ENCODE results near the gene LRMDA. TPM values are rescaled to one million over a fixed set of nuclear protein-coding genes. Genes with fewer than 3 reads are reported as not detected.

LRMDA gene
- total RNA-seq, 1 experiment from 2014 or later: 1.2 TPM

GRCh38 chr10:75887992-75888680 is 456.7 kb downstream of the LRMDA start:
- CTCF ChIA-PET: no interaction called here
- intact Hi-C loops (cut with micrococcal nuclease): no loop called here

DNA sequence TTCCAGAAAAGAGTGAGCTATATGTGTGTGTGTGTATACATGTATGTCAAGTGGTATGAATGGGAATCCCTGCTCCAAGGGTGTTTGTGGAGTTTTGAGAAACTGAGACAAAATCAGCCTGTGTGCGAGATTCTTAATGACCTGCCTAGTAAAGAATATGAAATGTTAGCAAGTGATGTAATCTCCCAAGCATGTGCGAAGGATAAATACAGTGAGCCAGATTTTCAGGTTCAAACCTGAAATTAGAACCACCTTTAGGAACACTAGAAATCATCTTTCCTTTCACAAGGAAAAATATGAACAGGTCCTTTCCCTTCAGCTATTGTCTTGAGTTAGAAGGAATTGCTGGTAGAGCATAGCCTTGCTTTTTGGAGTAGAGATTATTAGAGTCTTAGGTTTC is 457.6 kb downstream of the LRMDA start:
- H3K27ac ChIP-seq (ENCODE audit: low read length): no peak overlapping the region
- DNase-seq (no peak), ATAC-seq (no peak)
- no peaks in the 10 kb centered on the region for H3K79me2 ChIP-seq (ENCODE audit: low read length)
- H3K27me3 ChIP-seq (ENCODE audit: low read length): peaks cover 33% of the 10 kb centered on the region
- no TSS peak for BruUV-seq (replicated peaks)
- no peaks in the 10 kb centered on the region for H3K4me1 ChIP-seq (ENCODE audit: insufficient read depth, low read length)
- no peak overlapping the region for H3K4me2 ChIP-seq (ENCODE audit: low read length)
- no peaks in the 10 kb centered on the region for H3K9me3 ChIP-seq (ENCODE audit: low read length)
- POLR2A ChIA-PET (ENCODE audit: unreplicated experiment): interaction anchor here (0.5 kb wide), 1 partner anchor 103 kb away, joined by 3 read pairs; no protein-coding TSS in a partner anchor
- H2AFZ ChIP-seq (ENCODE audit: low read length): no peak overlapping the region
- H3F3A ChIP-seq (ENCODE audit: low read length, unreplicated experiment): no peaks in the 10 kb centered on the region
- no peaks in the 10 kb centered on the region for H4K20me1 ChIP-seq (ENCODE audit: low read length)
- TF ChIP-seq EZH2 (IDR thresholded peaks at IDR 0.05; ENCODE audit: low read length, unreplicated experiment): no peak
- no peaks in the 10 kb centered on the region for H3K36me3 ChIP-seq (ENCODE audit: low read depth, low read length)
- H3K9me2 ChIP-seq (replicated peaks; ENCODE audit: low read length): no peaks in the 10 kb centered on the region
- intact Hi-C loops (cut with micrococcal nuclease): no loop called here
- H3K4me3 ChIP-seq (ENCODE audit: low read length): no peak overlapping the region
- H3K9ac ChIP-seq (ENCODE audit: low read length): no peak overlapping the region
- CTCF ChIA-PET: no interaction called here

More at GRCh38 chr10:75887992-75888680, 456.7 kb downstream of the LRMDA start:
- Histone ChIP-seq H3K4me1 (ENCODE audit: insufficient read depth, low read length) (no peaks in the 10 kb centered on the region), H3K9me2 (replicated peaks; ENCODE audit: low read length) (no peaks in the 10 kb centered on the region), H3K27ac (ENCODE audit: low read length) (no peak overlapping the region), H3K79me2 (ENCODE audit: low read length) (no peaks in the 10 kb centered on the region), H4K20me1 (ENCODE audit: low read length) (no peaks in the 10 kb centered on the region), H3K36me3 (ENCODE audit: low read depth, low read length) (no peaks in the 10 kb centered on the region), H3K9me3 (ENCODE audit: low read length) (no peaks in the 10 kb centered on the region), H2AFZ (ENCODE audit: low read length) (no peak overlapping the region), H3K4me2 (ENCODE audit: low read length) (no peak overlapping the region), H3F3A (ENCODE audit: low read length, unreplicated experiment) (no peaks in the 10 kb centered on the region), H3K27me3 (ENCODE audit: low read length) (peaks cover 34% of the 10 kb centered on the region), H3K4me3 (ENCODE audit: low read length) (no peak overlapping the region), H3K9ac (ENCODE audit: low read length) (no peak overlapping the region)
- TF ChIP-seq, protein P1, sequence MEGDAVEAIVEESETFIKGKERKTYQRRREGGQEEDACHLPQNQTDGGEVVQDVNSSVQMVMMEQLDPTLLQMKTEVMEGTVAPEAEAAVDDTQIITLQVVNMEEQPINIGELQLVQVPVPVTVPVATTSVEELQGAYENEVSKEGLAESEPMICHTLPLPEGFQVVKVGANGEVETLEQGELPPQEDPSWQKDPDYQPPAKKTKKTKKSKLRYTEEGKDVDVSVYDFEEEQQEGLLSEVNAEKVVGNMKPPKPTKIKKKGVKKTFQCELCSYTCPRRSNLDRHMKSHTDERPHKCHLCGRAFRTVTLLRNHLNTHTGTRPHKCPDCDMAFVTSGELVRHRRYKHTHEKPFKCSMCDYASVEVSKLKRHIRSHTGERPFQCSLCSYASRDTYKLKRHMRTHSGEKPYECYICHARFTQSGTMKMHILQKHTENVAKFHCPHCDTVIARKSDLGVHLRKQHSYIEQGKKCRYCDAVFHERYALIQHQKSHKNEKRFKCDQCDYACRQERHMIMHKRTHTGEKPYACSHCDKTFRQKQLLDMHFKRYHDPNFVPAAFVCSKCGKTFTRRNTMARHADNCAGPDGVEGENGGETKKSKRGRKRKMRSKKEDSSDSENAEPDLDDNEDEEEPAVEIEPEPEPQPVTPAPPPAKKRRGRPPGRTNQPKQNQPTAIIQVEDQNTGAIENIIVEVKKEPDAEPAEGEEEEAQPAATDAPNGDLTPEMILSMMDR (conservative IDR thresholded peaks at IDR 0.05; ENCODE audit: low read depth, low read length): no peak
- TF ChIP-seq EZH2 (IDR thresholded peaks at IDR 0.05; ENCODE audit: low read length, unreplicated experiment): no peak
- no peak; the same call in 1 of the 2 replicates for TF ChIP-seq EZH2phosphoT487 (IDR thresholded peaks at IDR 0.05; ENCODE audit: borderline replicate concordance, low read length)
- ATAC-seq (no peak), DNase-seq (no peak)
- POLR2A ChIA-PET (ENCODE audit: unreplicated experiment): interaction anchor here (0.6 kb wide), 1 partner anchor 27 kb away, joined by 16 read pairs; no protein-coding TSS in a partner anchor
- no TSS peak for BruUV-seq (replicated peaks)

DNA sequence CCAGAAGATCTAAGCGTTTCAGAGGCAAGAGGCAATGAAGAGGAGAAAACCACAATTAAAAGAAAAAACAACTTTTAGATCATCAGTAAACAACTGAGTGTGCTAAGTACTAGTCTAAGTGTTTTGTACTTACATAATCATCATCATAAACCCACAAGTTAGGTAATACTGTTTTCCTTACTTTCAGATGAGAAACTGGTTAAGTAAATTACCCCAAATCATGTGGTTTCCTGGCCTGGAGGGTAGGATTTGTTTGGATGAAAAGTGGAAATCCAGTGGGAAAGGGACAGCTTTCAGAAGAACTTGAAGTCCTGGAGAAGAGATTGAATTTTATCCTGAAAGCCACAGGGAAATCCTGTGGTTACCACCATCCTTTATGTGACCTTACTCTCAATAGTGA is 463.3 kb downstream of the LRMDA start:
- no TSS peak for BruUV-seq (replicated peaks)
- H3K4me2 ChIP-seq (ENCODE audit: low read length): no peak overlapping the region
- H3K27me3 ChIP-seq (ENCODE audit: low read length): peaks cover 51% of the 10 kb centered on the region
- no peaks in the 10 kb centered on the region for H4K20me1 ChIP-seq (ENCODE audit: low read length)
- TF ChIP-seq EZH2 (IDR thresholded peaks at IDR 0.05; ENCODE audit: low read length, unreplicated experiment): no peak
- TF ChIP-seq EZH2phosphoT487 (IDR thresholded peaks at IDR 0.05; ENCODE audit: borderline replicate concordance, low read length): no peak
- TF ChIP-seq, protein P1 (conservative IDR thresholded peaks at IDR 0.05; ENCODE audit: low read depth, low read length): no peak
- H3K4me3 ChIP-seq (ENCODE audit: low read length): no peak overlapping the region
- H3K9me2 ChIP-seq (replicated peaks; ENCODE audit: low read length): no peaks in the 10 kb centered on the region
- no peak overlapping the region for H2AFZ ChIP-seq (ENCODE audit: low read length)
- CTCF ChIA-PET: no interaction called here
- H3K9me3 ChIP-seq (ENCODE audit: low read length): no peaks in the 10 kb centered on the region
- no peaks in the 10 kb centered on the region for H3F3A ChIP-seq (ENCODE audit: low read length, unreplicated experiment)
- ATAC-seq (no peak), DNase-seq (no peak)
- H3K4me1 ChIP-seq (ENCODE audit: insufficient read depth, low read length): no peaks in the 10 kb centered on the region
- no peaks in the 10 kb centered on the region for H3K79me2 ChIP-seq (ENCODE audit: low read length)
- POLR2A ChIA-PET (ENCODE audit: unreplicated experiment): no interaction called here
- no peak overlapping the region for H3K9ac ChIP-seq (ENCODE audit: low read length)
- H3K27ac ChIP-seq (ENCODE audit: low read length): no peak overlapping the region
- no peaks in the 10 kb centered on the region for H3K36me3 ChIP-seq (ENCODE audit: low read depth, low read length)
- intact Hi-C loops (cut with micrococcal nuclease): no loop called here
